ENCODE data around the gene DUSP2. TPM values are rescaled to one million over a fixed set of nuclear protein-coding genes. Genes with fewer than 3 reads are reported as not detected.

Gene DUSP2
- total RNA-seq, 4 donors from 2014 or later = 2.7 to 28.1 (median 5.6) TPM

GRCh38 chr2:96184989-96185388, 39.7 kb upstream of the DUSP2 start:
- Histone ChIP-seq H3K9me3 (no peaks in the 10 kb centered on the region), H3K4me1 (peaks cover 0 to 5% (median 0%) of the 10 kb centered on the region in 4 donors), H3K36me3 (peaks cover 0 to 61% (median 0%) of the 10 kb centered on the region in 3 donors), H3K27ac (no peak overlapping the region), H3K4me3 (no peak overlapping the region), H3K27me3 (no peaks in the 10 kb centered on the region)
- no peak for TF ChIP-seq POLR2A (IDR thresholded peaks at IDR 0.05)
- TF ChIP-seq, protein P1, sequence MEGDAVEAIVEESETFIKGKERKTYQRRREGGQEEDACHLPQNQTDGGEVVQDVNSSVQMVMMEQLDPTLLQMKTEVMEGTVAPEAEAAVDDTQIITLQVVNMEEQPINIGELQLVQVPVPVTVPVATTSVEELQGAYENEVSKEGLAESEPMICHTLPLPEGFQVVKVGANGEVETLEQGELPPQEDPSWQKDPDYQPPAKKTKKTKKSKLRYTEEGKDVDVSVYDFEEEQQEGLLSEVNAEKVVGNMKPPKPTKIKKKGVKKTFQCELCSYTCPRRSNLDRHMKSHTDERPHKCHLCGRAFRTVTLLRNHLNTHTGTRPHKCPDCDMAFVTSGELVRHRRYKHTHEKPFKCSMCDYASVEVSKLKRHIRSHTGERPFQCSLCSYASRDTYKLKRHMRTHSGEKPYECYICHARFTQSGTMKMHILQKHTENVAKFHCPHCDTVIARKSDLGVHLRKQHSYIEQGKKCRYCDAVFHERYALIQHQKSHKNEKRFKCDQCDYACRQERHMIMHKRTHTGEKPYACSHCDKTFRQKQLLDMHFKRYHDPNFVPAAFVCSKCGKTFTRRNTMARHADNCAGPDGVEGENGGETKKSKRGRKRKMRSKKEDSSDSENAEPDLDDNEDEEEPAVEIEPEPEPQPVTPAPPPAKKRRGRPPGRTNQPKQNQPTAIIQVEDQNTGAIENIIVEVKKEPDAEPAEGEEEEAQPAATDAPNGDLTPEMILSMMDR (IDR thresholded peaks at IDR 0.05) = no peak
- no peak for DNase-seq

DNA sequence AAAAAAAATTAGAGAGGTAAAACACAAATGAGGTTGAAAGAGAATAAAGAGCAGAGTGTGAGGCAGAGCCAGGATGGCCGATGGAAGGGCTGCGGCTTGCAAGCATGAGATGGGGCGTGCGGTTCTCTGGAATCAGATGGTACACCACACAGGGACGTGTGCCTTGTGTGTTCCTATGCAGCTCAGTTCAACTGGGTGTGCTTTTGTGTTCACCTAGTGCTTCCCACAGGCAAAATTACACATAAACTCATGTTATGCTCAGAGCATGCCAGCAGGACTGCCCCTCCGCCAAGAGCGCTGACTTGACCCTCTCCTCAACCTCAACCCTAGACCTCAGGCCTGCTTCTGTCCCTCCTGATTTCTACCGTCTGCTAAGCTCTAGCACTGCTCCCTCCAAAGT, 38.9 kb upstream of the DUSP2 start:
- no peak for TF ChIP-seq POLR2A (IDR thresholded peaks at IDR 0.05)
- TF ChIP-seq, protein P1 (IDR thresholded peaks at IDR 0.05) = no peak
- DNase-seq = no peak
- Histone ChIP-seq H3K27me3 (no peaks in the 10 kb centered on the region), H3K36me3 (peaks cover 0 to 55% (median 0%) of the 10 kb centered on the region in 3 donors), H3K4me3 (no peak overlapping the region), H3K4me1 (peaks cover 0 to 5% (median 0%) of the 10 kb centered on the region in 4 donors), H3K9me3 (no peaks in the 10 kb centered on the region), H3K27ac (no peak overlapping the region)

DNA sequence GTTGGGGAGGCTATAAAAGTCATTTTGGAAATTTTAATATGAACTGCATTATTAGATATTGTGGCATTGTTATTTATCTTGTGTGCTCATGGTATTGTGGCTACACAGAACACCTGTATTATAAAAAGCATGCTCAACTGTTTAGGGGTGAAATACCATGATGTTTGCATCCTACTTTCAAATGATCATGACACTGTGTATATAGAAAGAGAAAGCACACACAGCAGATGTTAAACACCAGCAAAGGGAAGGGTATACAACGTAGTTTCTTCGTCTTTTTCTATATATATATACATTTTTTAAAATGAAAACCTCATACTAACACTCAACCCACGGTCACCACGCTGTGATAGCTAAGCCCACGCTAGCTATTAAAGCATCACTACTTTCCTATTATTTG, 36.3 kb upstream of the DUSP2 start:
- Histone ChIP-seq H3K27ac (no peak overlapping the region), H3K4me1 (no peaks in the 10 kb centered on the region), H3K27me3 (no peaks in the 10 kb centered on the region), H3K9me3 (no peaks in the 10 kb centered on the region), H3K4me3 (no peak overlapping the region), H3K36me3 (peaks cover 0 to 28% (median 0%) of the 10 kb centered on the region in 3 donors)
- DNase-seq = no peak
- TF ChIP-seq, protein P1 (IDR thresholded peaks at IDR 0.05) = no peak
- TF ChIP-seq POLR2A (IDR thresholded peaks at IDR 0.05) = no peak

DNA sequence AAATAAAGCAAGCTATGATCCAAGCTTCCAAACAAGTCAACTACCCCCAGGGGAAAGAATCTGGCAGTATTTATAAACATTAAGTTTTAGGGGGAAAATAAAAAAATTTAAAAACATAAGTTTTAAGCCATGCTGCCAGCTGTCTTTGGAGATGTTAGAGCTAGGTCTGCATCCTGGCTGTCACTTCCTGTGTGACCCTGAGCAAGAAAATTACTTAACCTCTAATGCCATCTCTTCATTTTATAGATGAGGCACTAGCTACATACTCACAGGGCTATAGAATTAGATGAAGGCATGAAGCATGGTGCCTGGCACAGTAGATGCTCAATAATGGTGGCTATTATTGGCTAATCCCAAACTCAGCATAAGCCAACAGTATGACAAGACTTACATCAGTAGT, 35.3 kb upstream of the DUSP2 start:
- H3K4me1 ChIP-seq = no peaks in the 10 kb centered on the region
- H3K27me3 ChIP-seq = no peaks in the 10 kb centered on the region
- no peaks in the 10 kb centered on the region for H3K9me3 ChIP-seq
- H3K36me3 ChIP-seq = peaks cover 0 to 18% (median 0%) of the 10 kb centered on the region in 3 donors
- DNase-seq = no peak
- no peak overlapping the region for H3K4me3 ChIP-seq
- H3K27ac ChIP-seq = no peak overlapping the region
- no peak for TF ChIP-seq POLR2A (IDR thresholded peaks at IDR 0.05)
- TF ChIP-seq, protein P1 (IDR thresholded peaks at IDR 0.05) = no peak

DNA sequence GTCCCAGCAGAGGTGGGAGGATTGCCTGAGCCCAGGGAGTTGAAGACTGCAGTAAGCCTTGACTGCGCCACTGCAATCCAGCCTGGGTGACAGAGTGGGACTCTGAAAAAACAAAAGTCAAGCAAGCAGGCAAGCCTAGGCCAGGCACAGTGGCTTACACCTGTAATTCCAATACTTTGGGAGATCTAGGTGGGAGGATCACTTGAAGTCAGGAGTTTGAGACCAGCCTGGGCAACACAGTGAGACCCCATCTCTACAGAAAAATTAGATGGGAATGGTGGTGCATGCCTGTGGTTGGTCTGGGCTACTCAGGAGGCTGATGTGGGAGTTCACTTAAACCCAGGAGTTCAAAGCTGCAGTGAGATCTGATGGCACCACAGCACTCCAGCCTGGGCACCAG, 34.8 kb upstream of the DUSP2 start:
- DNase-seq = no peak
- Histone ChIP-seq H3K27ac (no peak overlapping the region), H3K4me1 (no peaks in the 10 kb centered on the region), H3K27me3 (no peaks in the 10 kb centered on the region), H3K36me3 (peaks cover 0 to 13% (median 0%) of the 10 kb centered on the region in 3 donors), H3K9me3 (no peaks in the 10 kb centered on the region), H3K4me3 (no peak overlapping the region)
- no peak for TF ChIP-seq POLR2A (IDR thresholded peaks at IDR 0.05)
- TF ChIP-seq, protein P1 (IDR thresholded peaks at IDR 0.05) = no peak

DNA sequence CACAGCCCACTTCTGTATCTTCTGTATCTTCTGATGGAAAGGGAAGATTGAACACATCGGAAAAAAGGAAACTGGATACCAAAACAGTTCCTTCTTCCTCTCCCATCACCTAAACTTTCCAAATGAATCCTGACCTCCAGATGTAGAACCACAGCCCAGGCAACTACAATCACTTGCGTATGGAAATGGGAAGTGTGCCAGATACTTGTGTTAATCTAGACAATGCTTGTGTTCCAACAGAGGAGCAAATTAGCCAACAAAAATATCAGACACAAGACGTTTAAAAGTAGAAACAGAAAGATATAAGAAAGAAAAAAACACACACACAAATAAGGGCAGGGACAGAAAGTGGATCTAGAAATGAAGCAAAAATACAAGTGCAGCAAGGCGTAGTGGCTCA, 31.4 kb upstream of the DUSP2 start:
- TF ChIP-seq POLR2A (IDR thresholded peaks at IDR 0.05) = no peak
- TF ChIP-seq, protein P1 (IDR thresholded peaks at IDR 0.05) = no peak
- no peak overlapping the region for H3K4me3 ChIP-seq
- no peaks in the 10 kb centered on the region for H3K36me3 ChIP-seq
- H3K27ac ChIP-seq = no peak overlapping the region
- no peaks in the 10 kb centered on the region for H3K27me3 ChIP-seq
- H3K4me1 ChIP-seq = no peaks in the 10 kb centered on the region
- no peak for DNase-seq
- H3K9me3 ChIP-seq = no peaks in the 10 kb centered on the region

Data from Peyer's patch (tissue), 4 donors.